ENCODE data around the gene IGFBP5. TPM values are rescaled to one million over a fixed set of nuclear protein-coding genes. Genes with fewer than 3 reads are reported as not detected.

The IGFBP5 gene
- total RNA-seq, 2 donors from 2014 or later: 35.8 to 415 TPM

- TF ChIP-seq CTCF (IDR thresholded peaks at IDR 0.05) (no peak), POLR2A (IDR thresholded peaks at IDR 0.05) (no peak)
- ATAC-seq (peak; percentile 9), DNase-seq (peak in 3 of 4 donors; percentile 41 to 64 (median 60))
- H3K4me1 ChIP-seq: peaks cover 95% of the 10 kb centered on the region
- peak overlapping the region; percentile 22 to 92 (median 88) for H3K27ac ChIP-seq
- H3K4me3 ChIP-seq: no peak overlapping the region
- no peaks in the 10 kb centered on the region for H3K27me3 ChIP-seq
- intact Hi-C loops (cut with DNase I): no loop called here
- no peaks in the 10 kb centered on the region for H3K36me3 ChIP-seq (replicated peaks in 1 of 2; ENCODE audit: insufficient read depth in 1 of 2, low read depth in 2 of 2)
- 36 to 38% methylated on average over 5 of the region's 5 CpGs for WGBS, 2 donors
- no peaks in the 10 kb centered on the region for H3K9me3 ChIP-seq
Observed at GRCh38 chr2:216649574-216649973, 45.8 kb downstream of the IGFBP5 start.

DNA sequence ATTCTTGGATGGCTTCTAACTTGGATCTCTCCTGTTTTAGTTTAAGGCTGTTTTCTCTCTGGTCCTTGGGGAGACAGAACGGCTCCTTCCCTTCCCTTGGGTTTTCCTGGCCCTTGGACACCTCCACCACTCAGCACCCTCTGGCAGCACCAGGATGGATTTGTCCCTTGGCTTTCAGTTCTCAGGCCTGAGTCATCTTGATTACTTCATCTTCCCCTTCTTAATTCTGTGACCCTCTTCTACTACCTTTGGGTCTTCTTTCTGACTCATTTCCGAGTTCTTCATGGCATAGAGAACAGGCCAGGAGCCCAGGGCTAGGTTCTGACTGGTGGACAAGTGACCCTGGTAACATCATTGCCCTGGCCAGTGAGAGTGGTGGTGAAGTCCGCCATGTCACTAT is 47.2 kb downstream of the IGFBP5 start:
- TF ChIP-seq CTCF (IDR thresholded peaks at IDR 0.05) (no peak), POLR2A (IDR thresholded peaks at IDR 0.05) (no peak)
- WGBS, 2 donors: 71 to 88% methylated on average over 3 of the region's 3 CpGs
- no peak for ATAC-seq

GRCh38 chr2:216646116-216646515 is 49.2 kb downstream of the IGFBP5 start:
- Histone ChIP-seq H3K27me3 (no peaks in the 10 kb centered on the region), H3K4me3 (no peak overlapping the region), H3K36me3 (replicated peaks in 1 of 2; ENCODE audit: insufficient read depth in 1 of 2, low read depth in 2 of 2) (no peaks in the 10 kb centered on the region), H3K4me1 (peaks cover 83% of the 10 kb centered on the region), H3K9me3 (no peaks in the 10 kb centered on the region), H3K27ac (peak overlapping the region; percentile 86 to 92 (median 89))
- no peak for DNase-seq
- no peak for ATAC-seq
- TF ChIP-seq CTCF (IDR thresholded peaks at IDR 0.05) (no peak), POLR2A (IDR thresholded peaks at IDR 0.05) (no peak)
- intact Hi-C loops (cut with DNase I): no loop called here
- 89 to 90% methylated on average over 3 of the region's 3 CpGs for WGBS, 2 donors

More for the DNA sequence above, 47.2 kb downstream of the IGFBP5 start:
- H3K9me3 ChIP-seq: no peaks in the 10 kb centered on the region
- H3K4me3 ChIP-seq: no peak overlapping the region
- DNase-seq: no peak
- H3K4me1 ChIP-seq: peaks cover 95% of the 10 kb centered on the region
- H3K27ac ChIP-seq: peak overlapping the region; percentile 3 to 92 (median 62)
- no peaks in the 10 kb centered on the region for H3K36me3 ChIP-seq (replicated peaks in 1 of 2; ENCODE audit: insufficient read depth in 1 of 2, low read depth in 2 of 2)
- intact Hi-C loops (cut with DNase I): no loop called here
- no peaks in the 10 kb centered on the region for H3K27me3 ChIP-seq

- Histone ChIP-seq H3K27ac (peak overlapping the region; percentile 86 to 92 (median 89)), H3K4me3 (no peak overlapping the region), H3K27me3 (no peaks in the 10 kb centered on the region), H3K9me3 (no peaks in the 10 kb centered on the region), H3K36me3 (replicated peaks in 1 of 2; ENCODE audit: insufficient read depth in 1 of 2, low read depth in 2 of 2) (no peaks in the 10 kb centered on the region), H3K4me1 (peaks cover 77% of the 10 kb centered on the region)
- DNase-seq: peak in 3 of 4 donors; percentile 71 to 83 (median 79)
- TF ChIP-seq CTCF (IDR thresholded peaks at IDR 0.05): no peak
- TF ChIP-seq POLR2A (IDR thresholded peaks at IDR 0.05): no peak
- WGBS, 2 donors: 27 to 29% methylated on average over 3 of the region's 3 CpGs
- ATAC-seq: no peak
- intact Hi-C loops (cut with DNase I): no loop called here
Observed at GRCh38 chr2:216645636-216645950, 49.8 kb downstream of the IGFBP5 start.

- intact Hi-C loops (cut with DNase I): no loop called here
- peaks cover 72% of the 10 kb centered on the region for H3K4me1 ChIP-seq
- H3K27ac ChIP-seq: peak overlapping the region; percentile 86 to 92 (median 89)
- H3K36me3 ChIP-seq (replicated peaks in 1 of 2; ENCODE audit: insufficient read depth in 1 of 2, low read depth in 2 of 2): no peaks in the 10 kb centered on the region
- no peak overlapping the region for H3K4me3 ChIP-seq
- DNase-seq (peak; percentile 79 to 94 (median 86)), ATAC-seq (peak; percentile 89)
- no peaks in the 10 kb centered on the region for H3K9me3 ChIP-seq
- 19 to 25% methylated on average over 4 of the region's 4 CpGs for WGBS, 2 donors
- TF ChIP-seq CTCF (IDR thresholded peaks at IDR 0.05) (no peak), POLR2A (IDR thresholded peaks at IDR 0.05) (no peak)
- H3K27me3 ChIP-seq: no peaks in the 10 kb centered on the region
Observed at GRCh38 chr2:216644842-216645635, 50.3 kb downstream of the IGFBP5 start.

All from body of pancreas (tissue), 4 donors.